NCI-H1436 treated with DMSO at 0.1 percent for 48 hours (cell line): ENCODE measurements around the gene RETREG3.
A peak's percentile ranks its signal among the peaks of the same experiment; 100 is the strongest.
"Not testable (repeated sequence)": the region's sequence is repeated elsewhere in the genome, so short reads cannot be mapped to it uniquely, and the experiment has no call there.

Source experiments
- DNase-seq: peaks from one replicate; lab custom pipeline; 2025; lab: John Stamatoyannopoulos, UW

RETREG3 gene

GRCh38 chr17:42571435-42572225 lies 37.5 kb downstream of the RETREG3 start:
- no peak for DNase-seq

DNA sequence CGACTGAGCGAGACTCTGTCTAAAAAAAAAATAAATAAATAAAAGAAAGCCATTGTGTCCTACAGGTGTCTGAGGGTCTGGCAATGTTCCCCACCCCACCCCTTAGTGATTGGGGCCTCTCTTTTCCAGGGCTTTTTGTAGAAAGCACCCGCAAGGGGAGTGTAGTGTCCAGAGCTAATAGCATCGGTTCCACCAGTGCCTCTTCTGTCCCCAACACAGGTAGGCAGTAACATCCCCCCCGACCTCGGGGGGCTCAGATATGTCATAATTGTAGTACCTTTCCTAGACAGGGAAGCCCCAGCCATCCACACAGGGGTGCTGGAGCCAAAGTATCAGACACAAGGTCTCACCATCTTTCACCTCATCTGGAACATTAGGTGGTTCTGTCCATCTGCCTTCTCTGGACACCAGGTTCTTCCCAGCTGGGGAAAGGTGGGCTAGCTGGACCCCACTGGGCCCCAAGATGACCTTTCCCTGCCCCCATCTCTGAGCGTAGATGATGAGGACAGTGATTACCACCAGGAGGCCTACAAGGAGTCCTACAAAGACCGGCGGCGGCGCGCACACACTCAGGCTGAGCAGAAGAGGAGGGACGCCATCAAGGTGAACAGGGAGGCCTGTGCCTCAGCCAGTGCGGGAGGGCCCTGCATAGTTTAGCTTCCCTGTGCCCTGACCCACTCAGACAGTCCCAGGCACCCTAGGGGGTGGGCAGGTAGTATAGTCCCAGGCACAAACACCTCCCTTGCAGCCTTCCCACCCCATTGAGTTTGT lies 40.6 kb downstream of the RETREG3 start:
- DNase-seq = no peak

GRCh38 chr17:42566883-42567573 lies 42.1 kb downstream of the RETREG3 start, which contains the start of gene MLX:
TSS of gene MLX (plus strand) at chr17:42567100. CDS start at chr17:42567125, 25 bp downstream.
- DNase-seq = peak; percentile 78

- DNase-seq = no peak
Measured at GRCh38 chr17:42566215-42566882, 42.8 kb downstream of the RETREG3 start.

DNA sequence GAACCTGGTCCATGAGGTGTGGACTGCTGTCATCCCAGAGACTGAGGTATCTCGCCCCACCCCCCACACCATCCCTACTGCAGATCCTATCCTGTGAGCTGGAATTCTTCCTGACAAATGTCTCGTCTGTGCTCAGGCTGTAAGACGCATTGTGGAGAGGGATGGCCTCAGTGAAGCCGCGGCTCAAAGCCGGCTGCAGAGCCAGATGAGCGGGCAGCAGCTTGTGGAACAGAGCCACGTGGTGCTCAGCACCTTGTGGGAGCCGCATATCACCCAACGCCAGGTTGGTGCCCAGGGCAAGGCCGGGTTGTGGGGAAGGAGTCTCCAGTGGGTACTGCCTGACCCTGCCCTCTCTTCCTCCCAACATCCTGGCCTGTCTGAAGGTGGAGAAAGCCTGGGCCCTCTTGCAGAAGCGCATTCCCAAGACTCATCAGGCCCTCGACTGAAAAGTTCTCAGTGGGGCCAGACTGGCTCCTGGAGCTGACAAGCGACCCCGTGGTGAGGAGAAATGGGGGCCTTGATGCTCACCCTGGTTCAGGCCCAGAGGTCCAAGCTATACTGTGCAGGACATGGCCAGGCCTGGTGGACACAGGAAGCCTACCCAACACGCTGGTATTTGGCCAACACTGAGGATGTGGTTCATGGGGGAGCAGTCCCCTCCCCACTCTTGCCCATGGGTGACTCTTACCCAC lies 43.5 kb downstream of the RETREG3 start:
- DNase-seq = no peak

DNA sequence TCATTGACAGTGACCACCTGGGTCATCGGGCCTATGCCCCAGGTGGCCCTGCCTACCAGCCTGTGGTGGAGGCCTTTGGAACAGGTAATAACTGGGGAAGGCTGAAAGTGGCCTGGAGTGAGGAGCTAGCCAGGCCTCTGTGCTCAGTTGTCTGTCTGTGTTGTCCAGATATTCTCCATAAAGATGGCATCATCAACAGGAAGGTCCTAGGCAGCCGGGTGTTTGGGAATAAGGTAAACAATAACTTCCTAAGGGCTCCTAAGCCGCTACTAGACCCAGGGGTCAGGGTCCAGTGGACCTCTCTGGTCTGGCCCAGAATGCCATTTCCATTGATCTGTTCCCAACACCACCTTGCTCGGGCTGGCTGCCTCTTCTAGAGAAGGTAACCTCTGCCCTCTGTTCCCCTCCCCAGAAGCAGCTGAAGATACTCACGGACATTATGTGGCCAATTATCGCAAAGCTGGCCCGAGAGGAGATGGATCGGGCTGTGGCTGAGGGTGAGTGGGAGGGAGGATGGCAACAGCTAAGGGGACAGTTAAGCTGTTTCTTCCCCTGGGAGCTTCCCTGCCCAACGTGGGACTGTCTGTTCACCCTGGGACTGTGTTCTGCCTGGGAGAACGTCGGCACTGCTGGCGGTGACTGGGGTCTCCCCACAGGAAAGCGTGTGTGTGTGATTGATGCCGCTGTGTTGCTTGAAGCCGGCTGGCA lies 44.2 kb downstream of the RETREG3 start:
- no peak for DNase-seq

DNA sequence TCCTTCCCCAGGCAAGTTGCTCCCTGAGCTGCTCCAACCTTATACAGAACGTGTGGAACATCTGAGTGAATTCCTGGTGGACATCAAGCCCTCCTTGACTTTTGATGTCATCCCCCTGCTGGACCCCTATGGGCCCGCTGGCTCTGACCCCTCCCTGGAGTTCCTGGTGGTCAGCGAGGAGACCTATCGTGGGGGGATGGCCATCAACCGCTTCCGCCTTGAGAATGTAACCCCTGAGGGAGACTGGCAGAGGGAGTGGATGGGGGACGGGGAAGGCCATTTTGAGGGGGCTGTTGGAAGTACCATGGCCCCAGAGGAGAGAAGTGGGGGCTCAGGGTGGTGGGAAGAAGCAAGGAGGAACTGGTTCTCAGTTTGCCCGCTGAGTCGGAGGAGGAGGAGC lies 45.2 kb downstream of the RETREG3 start:
- DNase-seq = no peak

DNA sequence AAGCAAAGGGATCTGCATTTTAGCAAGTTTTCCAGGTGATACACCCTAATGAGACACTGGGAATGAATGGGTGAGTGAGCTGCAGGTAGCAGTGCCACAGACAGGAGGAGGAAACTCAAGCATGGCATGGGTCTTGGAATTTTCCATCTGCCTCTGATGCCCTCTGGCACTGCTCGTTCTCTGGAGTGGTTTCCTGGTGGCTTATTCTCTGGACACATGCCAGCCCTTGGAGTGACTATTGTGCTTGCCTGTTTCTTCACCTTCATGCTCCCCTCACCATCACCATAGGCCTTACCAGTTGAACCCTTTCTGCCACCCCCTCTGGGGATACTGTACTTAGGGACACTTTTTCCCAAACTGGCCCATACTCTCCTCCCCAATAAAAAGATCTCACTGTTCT lies 45.6 kb downstream of the RETREG3 start:
- no peak for DNase-seq

- DNase-seq = no peak
Measured at GRCh38 chr17:42563143-42563509, 46.0 kb downstream of the RETREG3 start.

DNA sequence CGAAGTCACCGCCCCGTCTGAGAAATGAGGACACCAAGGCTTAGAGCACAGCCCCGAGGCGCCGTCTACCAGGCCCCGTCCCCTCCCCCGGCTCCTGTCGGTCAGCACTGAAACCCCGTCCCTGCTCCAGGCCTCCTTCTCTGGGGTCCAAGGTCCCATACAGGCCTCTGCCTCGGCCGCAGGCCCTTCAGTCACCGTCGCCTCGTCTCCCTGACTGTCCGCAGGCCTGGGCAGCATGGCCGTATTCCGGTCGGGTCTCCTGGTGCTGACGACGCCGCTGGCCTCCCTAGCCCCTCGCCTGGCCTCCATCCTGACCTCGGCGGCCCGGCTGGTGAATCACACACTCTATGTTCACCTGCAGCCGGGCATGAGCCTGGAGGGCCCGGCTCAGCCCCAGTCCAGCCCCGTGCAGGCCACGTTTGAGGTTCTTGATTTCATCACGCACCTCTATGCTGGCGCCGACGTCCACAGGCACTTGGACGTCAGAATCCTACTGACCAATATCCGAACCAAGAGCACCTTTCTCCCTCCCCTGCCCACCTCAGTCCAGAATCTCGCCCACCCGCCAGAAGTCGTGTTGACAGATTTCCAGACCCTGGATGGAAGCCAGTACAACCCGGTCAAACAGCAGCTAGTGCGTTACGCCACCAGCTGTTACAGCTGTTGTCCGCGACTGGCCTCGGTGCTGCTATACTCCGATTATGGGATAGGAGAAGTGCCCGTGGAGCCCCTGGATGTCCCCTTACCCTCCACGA lies 46.6 kb downstream of the RETREG3 start:
- no peak for DNase-seq

GRCh38 chr17:42561897-42562387 lies 47.2 kb downstream of the RETREG3 start, which contains the start of gene COASY:
TSS of gene COASY (plus strand) at chr17:42562148. CDS start at chr17:42562623, 475 bp downstream.
- DNase-seq = peak; percentile 92

DNA sequence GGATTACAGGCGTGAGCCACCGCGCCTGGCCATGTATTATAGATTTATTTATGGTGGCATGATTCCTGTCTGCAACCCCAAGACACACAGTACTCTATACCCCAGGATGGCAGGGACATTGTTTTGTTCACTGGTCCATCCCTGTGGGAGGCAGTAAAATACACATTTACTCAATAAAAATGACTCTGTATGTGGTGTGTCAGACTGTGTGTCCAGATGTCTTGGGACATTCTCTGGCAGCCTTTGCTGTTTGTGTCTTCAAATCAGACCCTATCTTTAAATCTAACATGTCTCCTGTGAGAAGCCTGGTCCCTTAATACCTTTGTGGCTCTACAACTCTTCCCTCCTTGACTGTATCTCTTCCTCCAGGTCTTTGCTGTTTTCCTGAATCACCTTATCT lies 48.9 kb downstream of the RETREG3 start:
- DNase-seq = no peak

DNA sequence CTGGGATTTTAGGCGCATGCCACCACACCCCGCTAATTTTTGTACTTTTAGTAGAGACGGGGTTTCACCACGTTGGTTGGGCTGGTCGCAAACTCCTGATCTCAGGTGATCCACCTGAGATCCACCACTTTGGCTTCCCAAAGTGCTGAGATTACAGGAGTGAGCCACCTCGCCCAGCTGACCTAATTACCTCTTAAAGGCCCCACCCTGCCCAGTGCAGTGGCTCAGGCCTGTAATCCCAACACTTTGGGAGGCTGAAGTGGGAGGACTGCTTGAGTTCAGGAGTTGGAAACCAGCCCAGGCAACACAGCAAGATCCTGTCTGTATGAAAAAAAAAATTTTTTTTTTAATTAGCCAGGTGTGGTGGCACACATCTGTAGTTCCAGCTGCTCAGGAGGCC lies 50.1 kb downstream of the RETREG3 start:
- DNase-seq = no peak

DNA sequence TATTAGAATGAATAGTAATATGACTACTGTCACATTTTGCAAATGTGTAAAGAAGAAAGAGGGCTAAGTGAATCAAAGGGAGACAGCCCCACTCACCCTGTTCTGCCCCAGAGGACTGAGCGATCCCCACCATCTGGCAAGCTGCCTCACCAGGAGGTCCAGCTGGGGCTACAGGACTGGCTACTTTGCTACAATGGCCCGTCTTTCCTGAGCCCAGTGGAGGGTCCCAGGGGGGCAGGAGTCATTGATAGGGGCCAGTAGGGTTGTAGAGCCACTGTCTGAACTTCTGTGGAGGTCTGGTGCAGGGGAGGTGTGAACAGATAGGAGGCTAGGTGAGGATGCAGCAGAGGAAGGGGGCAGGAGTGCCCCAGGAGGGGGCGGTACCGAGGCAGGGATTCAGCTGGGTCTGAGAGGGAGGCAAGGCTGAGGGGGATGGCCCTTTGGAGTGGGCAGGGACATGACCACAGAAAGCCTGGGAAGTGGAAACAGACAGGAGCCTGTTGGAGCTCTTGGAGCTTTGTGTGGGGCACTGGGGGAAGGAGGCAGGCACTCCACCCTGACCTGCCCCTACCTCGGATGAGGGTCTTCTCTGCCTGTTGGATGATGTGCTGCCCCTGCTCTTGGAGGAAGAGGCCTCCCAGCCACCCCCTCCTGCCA lies 53.1 kb downstream of the RETREG3 start:
- not testable (repeated sequence) for DNase-seq

GRCh38 chr17:42555122-42555622 lies 54.0 kb downstream of the RETREG3 start:
- no peak for DNase-seq

DNA sequence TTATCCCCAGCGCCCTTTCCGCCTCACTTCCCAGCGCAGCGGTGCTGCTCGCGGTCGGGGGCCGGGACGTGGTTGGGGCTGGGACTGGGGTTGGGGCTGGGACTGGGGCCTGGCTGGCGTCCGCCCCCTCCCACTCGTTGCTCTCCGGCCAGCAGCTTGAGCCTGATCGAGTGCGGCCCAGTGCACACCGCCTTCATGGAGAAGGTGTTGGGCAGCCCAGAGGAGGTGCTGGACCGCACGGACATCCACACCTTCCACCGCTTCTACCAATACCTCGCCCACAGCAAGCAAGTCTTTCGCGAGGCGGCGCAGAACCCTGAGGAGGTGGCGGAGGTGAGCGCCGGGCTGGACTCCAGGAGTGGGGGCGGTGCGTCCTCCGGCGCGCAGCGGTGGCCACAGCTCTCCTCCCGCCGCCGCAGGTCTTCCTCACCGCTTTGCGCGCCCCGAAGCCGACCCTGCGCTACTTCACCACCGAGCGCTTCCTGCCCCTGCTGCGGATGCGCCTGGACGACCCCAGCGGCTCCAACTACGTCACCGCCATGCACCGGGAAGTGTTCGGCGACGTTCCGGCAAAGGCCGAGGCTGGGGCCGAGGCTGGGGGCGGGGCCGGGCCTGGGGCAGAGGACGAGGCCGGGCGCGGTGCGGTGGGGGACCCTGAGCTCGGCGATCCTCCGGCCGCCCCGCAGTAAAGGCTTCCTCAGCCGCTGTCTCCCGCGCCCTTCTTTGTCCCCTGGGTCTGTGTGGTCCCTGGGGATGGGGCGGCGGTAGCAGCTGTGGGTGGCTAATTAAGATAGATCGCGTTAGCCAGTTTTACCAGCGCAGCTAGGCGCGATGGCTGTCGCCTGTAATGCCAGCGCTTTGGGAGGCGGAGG lies 54.7 kb downstream of the RETREG3 start:
- no peak for DNase-seq

DNA sequence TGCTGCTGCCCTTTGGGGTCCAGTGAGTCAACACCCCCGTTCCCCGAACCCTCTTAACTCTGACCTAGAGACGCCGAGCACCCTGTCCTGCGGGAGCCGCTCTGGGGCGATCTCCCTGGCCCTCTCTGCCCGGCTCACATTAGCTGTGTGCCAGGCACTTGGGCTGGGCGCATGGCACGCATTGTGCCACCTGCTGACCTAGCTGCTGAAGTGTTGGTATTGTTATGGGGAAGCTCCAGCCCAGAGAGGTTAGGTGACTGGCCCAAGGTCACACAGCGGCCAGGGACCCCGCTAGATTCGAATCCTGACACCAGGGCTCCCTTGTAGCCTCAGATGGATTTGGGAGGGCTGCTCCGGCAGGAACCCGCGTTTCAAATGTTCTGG lies 55.3 kb downstream of the RETREG3 start:
- no peak for DNase-seq

DNA sequence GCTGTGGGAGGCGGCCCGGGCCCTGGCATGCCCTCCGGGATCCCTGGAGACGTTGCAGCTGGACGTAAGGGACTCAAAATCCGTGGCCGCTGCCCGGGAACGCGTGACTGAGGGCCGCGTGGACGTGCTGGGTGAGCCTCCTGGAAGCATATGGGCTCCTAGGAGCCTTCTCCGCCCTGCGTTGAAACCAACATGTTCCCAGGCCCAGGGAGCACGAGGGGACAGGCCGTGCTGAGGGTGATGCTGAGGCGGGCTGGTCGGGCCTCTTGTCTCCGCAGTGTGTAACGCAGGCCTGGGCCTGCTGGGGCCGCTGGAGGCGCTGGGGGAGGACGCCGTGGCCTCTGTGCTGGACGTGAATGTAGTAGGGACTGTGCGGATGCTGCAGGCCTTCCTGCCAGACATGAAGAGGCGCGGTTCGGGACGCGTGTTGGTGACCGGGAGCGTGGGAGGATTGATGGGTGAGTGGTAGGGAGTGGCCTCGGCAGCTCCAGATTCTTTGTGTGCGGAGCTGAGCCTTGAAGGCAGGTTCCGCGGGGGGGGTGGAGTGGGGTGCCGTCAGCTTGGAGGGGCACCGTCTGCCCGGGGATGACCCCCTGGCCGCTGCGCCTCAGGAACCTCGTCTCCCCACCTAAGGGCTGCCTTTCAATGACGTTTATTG lies 55.9 kb downstream of the RETREG3 start:
- no peak for DNase-seq
